Motor neuron (in vitro differentiated cells): ENCODE data around the gene STARD3NL. TPM values are rescaled to one million over a fixed set of nuclear protein-coding genes. Genes with fewer than 3 reads are reported as not detected.
"Not testable (repeated sequence)": the region's sequence is repeated elsewhere in the genome, so short reads cannot be mapped to it uniquely, and the experiment has no call there.

Source experiments
- ATAC-seq, 8 experiments: fragments of 200-7000 bp; cut with Tn5 transposase; replicated peaks in 6 of 8; 2 replicates each; pipeline ENCODE4 v1.8.0; 2021; ENCODE audit warnings: mild to moderate bottlenecking in 8 of 8, moderate library complexity in 8 of 8
- H3K27ac ChIP-seq, 2 donors: fragments of 250-450 bp; sonication (Bioruptor Pico); 2 replicates each; pipeline ENCODE4 v1.9.0; 2021; ENCODE audit warnings: antibody characterized with exemption in 2 of 2, mild to moderate bottlenecking in 2 of 2, moderate library complexity in 1 of 2
- H3K4me1 ChIP-seq, 2 donors: fragments of 250-450 bp; sonication (Bioruptor Pico); replicated peaks in 1 of 2; 2 replicates each; pipeline ENCODE4 v1.6.1; 2021; ENCODE audit warnings: antibody characterized with exemption in 2 of 2, mild to moderate bottlenecking in 2 of 2, moderate library complexity in 1 of 2
- H3K4me3 ChIP-seq, 5 donors: fragments of 250-450 bp; sonication (Bioruptor Pico); 2 replicates each; pipeline ENCODE4 v1.9.0; 2021; ENCODE audit warnings: antibody characterized with exemption in 5 of 5, mild to moderate bottlenecking in 5 of 5, moderate library complexity in 4 of 5
- WGBS, 10 experiments: fragments of 450-650 bp; shearing (Covaris generic); methylation state at CpG; one replicate each; pipeline ENCODE4 v1.0.0; 2022; 5-methylcytosine and 5-hydroxymethylcytosine counted together
- in situ Hi-C, 9 experiments: fragments of 400-800 bp; cut with MboI; loops; one replicate each; pipeline ENCODE4 v1.15.0; 2021; ENCODE audit warnings: low sequenced_read_pairs in 9 of 9, low pct_unique_long_range_greater_than_20kb in 2 of 9; ENCODE audit not compliant: unreplicated experiment in 9 of 9
- total RNA-seq, 8 experiments: library from RNA; unstranded; fragments of 300-600 nt; gene quantifications; 2 replicates each; pipeline versions ENCODE4 v1.2.3 to v1.2.4, GENCODE V29; 2022

STARD3NL gene
- total RNA-seq, 8 experiments from 2014 or later: 35.7 to 158 (median 108) TPM

DNA sequence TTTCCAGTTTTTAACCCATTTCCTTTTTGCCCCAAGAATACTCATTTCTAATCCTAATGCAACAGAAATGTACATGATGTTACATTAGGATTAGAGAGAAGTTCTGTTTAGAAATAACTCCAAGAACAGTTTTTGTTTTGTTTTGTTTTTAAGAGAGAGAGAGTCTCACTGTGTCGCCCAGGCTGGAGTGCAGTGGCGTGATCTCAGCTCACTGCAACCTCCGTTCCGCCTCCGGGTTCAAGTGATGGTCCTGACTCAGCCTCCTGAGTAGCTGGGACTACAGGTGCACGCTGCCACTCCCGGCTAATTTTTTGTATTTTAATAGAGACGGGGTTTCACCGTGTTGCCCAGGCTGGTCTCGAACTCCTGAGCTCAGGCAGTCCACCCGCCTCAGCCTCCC, 56.7 kb downstream of the STARD3NL start:
- in situ Hi-C loops, H3K4me3 ChIP-seq, ATAC-seq, H3K27ac ChIP-seq, H3K4me1 ChIP-seq: not testable (repeated sequence)
- whole genome bisulfite sequencing, 10 experiments: 74 to 100% (median 96%) methylated on average over 1 to 11 of the region's 11 CpGs; no CpG with 5 or more reads in 2 of the 10 experiments

DNA sequence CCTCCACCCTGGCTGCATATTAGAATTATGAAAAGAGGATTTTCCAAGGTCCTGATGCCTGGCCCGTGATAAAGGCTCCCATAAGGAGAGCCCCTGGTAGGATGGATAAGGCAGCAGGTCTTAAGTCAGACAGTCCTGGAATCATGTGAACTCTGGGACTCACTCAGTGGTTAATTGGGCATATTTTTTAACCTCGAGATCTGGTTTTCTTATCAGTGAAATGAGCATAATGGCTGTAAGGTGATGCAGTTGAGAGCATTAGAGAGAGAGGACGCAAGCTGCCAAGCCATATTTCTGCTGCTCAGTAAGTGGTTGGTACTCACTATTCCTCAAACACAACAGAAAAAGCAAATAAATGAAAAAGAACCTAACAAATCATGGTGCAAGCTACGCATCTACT, 57.6 kb downstream of the STARD3NL start:
- in situ Hi-C loops: no loop called here
- no peak for ATAC-seq
- no peaks in the 10 kb centered on the region for H3K4me1 ChIP-seq
- 0 to 100% (median 86%) methylated on average over 1 to 4 of the region's 4 CpGs for WGBS, 10 experiments
- no peak overlapping the region for H3K4me3 ChIP-seq
- no peak overlapping the region for H3K27ac ChIP-seq

DNA sequence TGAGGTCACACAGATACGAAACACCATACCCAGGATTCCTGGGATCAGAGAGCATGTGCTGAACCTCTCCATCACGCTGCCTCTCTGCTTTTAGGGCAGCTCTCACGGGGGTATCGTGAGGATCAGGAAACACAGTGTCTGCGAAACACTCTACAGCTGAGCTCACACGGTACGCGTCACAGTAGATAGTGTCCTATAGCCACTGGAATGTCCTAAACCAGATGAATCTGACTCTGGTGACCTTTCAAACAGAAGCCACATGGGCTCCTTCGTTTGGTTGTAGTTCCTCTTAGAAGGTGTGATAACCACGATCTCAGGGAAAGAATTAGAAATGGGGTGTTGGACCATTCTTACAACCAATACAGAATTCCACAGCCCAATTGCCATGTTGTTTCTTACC, 61.1 kb downstream of the STARD3NL start:
- H3K27ac ChIP-seq, in situ Hi-C loops, ATAC-seq, H3K4me3 ChIP-seq, H3K4me1 ChIP-seq: not testable (repeated sequence)
- WGBS, 10 experiments: 81% methylated on average over 3 of the region's 10 CpGs; no CpG with 5 or more reads in 9 of the 10 experiments

DNA sequence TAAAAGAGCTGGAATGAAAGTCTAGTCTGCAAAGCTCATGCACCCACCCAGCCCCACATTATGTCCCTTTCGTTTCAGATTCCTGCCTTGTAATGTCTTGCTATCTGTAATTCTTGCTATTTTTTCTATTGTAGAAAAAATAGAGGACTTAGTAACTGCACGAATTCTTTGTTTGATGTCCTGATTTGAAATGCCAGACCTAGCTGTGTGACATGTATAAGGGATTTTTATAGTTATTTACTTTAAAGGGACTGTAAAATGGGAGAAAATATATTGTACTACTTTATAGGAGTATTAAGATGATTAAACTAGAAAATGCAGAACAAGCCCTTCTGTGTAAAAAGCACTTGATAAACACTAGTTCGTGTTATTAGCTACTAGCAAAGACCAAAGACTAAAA, 63.0 kb downstream of the STARD3NL start:
- ATAC-seq: no peak
- Histone ChIP-seq H3K4me1 (no peaks in the 10 kb centered on the region), H3K4me3 (no peak overlapping the region), H3K27ac (no peak overlapping the region)
- in situ Hi-C loops: no loop called here
- 0 to 100% (median 79%) methylated on average over 1 to 3 of the region's 3 CpGs; no CpG with 5 or more reads in 1 of the 10 experiments for WGBS, 10 experiments

DNA sequence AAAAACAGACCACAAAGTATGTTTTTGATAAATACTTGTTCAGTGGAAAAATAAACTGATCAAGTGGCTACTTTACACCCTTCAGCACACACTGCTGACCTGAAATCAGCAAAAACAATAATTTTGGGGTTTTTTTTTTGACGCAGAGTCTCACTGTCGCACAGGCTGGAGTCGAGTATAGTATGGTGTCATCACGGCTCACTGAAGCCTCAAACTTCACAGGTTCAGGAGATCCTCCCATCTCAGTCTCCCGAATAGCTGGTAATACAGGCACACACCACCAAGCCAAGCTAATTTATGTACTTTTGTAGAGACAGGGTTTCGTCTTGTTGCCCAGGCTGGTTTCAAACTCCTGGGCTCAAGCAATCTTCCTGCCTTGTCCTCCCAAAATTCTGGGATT, 64.8 kb downstream of the STARD3NL start:
- ATAC-seq: no peak
- WGBS, 10 experiments: 33 to 100% (median 85%) methylated on average over 1 to 5 of the region's 6 CpGs; no CpG with 5 or more reads in 1 of the 10 experiments
- in situ Hi-C loops: no loop called here

DNA sequence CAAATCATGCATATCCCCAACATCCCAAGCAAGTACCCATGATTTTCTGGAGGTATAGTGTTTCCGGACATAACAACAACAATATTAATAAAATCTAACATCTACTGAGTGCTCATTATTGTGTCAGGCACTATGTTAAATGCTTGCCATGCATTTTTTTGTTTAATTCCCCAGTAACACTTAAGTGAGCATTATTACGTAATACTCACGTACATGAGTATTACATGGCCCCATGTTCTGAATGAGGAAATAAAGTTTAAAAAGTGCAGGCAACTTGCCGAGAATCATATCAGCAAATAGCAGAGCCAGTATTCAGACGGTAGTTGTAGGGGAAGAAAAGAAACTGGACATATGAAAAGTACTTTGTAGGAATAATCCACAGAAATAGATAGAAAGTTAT, 65.3 kb downstream of the STARD3NL start:
- ATAC-seq, in situ Hi-C loops, H3K4me3 ChIP-seq, H3K4me1 ChIP-seq, H3K27ac ChIP-seq: not testable (repeated sequence)
- WGBS, 10 experiments: 48 to 100% (median 87%) methylated on average over 2 to 5 of the region's 5 CpGs

More for the DNA sequence above, 64.8 kb downstream of the STARD3NL start:
- Histone ChIP-seq H3K4me3 (no peak overlapping the region), H3K4me1 (no peaks in the 10 kb centered on the region), H3K27ac (no peak overlapping the region)

DNA sequence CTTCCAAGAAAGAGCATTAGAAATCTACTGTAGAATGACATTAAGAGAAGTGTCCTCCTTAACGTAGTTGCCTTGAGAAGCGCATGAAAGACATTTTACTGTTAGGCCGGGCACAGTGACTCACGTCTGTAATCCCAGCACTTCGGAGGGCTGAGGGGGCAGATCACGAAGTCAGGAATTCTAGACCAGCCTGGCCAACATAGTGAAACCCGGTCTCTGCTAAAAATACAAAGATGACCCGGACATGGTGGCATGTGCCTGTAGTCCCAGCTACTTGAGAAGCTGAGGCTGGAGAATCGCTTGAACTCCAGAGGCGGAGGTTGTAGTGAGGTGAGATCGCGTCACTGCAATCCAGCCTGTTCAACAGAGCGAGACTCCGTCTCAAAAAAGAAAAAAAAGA, 66.5 kb downstream of the STARD3NL start:
- no peaks in the 10 kb centered on the region for H3K4me1 ChIP-seq
- in situ Hi-C loops: no loop called here
- 37 to 100% (median 82%) methylated on average over 2 to 12 of the region's 14 CpGs; no CpG with 5 or more reads in 2 of the 10 experiments for WGBS, 10 experiments
- H3K4me3 ChIP-seq: no peak overlapping the region
- ATAC-seq: no peak
- no peak overlapping the region for H3K27ac ChIP-seq

DNA sequence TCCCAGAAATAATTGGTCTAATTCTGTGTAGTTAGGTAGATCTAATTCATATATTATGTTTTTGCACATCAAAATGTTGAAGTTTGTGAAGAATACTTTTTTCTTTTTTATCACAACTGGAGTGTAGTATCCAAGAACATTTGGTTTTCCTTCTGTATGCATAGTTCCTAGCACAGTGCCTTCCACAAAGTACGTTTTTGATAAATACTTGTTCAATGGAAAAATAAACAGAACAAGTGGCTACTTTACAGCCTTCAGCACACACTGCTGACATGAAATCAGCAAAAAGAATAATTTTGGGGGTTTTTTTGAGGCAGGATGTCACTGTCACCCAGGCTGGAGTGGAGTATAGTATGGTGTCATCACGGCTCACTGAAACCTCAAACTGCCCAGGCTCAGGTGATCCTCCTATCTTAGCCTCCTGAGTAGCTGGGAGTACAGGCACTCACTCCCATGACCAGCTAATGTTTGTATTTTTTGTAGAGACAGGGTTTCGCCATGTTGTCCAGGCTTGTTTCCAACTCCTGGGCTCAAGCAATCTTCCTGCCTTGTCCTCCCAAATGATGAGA, 67.4 kb downstream of the STARD3NL start:
- Histone ChIP-seq H3K4me3 (no peak overlapping the region), H3K27ac (no peak overlapping the region), H3K4me1 (no peaks in the 10 kb centered on the region)
- no peak for ATAC-seq
- 29 to 100% (median 67%) methylated on average over 1 to 3 of the region's 3 CpGs; no CpG with 5 or more reads in 2 of the 10 experiments for WGBS, 10 experiments
- in situ Hi-C loops: no loop called here

DNA sequence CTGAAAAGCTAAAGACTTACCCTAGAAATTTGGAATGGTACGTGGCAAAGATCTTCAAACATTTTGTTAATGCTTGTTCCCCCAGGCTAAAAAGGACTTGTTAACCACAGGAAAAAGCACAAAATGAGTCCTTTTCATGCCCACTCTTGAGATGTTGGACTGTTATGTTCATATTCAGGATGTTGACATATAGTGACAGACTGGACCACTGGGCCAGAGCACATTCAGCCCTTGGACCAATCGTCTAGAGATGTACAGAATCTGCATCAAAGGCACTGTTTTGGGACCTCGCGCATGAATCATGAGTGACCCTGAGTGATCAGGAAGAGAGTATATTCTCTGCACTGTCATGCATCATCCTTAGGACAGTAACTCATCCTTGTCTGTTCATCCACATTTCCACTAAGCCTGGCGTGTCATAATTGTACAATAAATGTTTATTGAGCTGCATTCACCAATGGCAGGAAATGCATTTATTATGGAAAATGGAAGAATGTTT, 70.1 kb downstream of the STARD3NL start:
- Histone ChIP-seq H3K27ac (no peak overlapping the region), H3K4me1 (no peaks in the 10 kb centered on the region), H3K4me3 (no peak overlapping the region)
- ATAC-seq: no peak
- in situ Hi-C loops: no loop called here
- WGBS, 10 experiments: 50 to 100% (median 71%) methylated on average over 1 to 5 of the region's 5 CpGs; no CpG with 5 or more reads in 2 of the 10 experiments

DNA sequence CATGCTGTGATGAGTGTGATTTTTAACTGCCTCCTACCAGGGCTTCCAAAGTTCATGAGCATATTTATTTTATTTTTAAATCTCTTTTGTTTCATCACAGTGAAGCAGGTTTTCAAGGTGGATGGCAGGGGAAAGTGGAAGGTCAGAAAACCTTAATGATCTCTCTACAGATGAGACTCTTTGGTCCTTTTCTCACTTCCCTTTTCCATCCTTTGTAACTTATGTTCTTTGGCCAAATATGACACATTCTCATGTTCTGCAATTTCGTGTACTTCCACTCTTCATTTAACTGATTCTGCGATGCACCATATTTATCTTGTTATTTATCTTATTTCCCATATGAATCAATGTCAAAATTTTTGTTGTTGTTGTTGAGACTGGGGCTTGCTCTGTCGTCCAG, 71.8 kb downstream of the STARD3NL start:
- in situ Hi-C loops: not testable (repeated sequence)
- 0 to 100% (median 62%) methylated on average over 1 to 3 of the region's 3 CpGs; no CpG with 5 or more reads in 2 of the 10 experiments for WGBS, 10 experiments

DNA sequence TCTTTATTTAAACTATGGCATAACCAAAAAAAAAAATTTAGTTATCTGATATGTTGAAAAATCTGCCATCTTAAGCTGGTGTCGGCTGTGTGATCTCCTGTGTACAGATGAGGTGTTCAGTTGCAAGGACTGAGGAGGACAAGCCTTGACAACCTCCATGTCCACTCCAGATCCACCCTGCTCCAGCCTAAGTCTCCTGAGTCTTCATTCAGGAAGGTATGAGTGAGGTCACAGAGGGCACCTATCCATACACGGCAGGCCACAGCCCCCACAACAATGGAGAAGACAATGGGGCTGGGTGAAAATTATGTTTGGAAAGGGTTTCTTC, 79.3 kb downstream of the STARD3NL start:
- no peak overlapping the region for H3K4me3 ChIP-seq
- in situ Hi-C loops: no loop called here
- H3K27ac ChIP-seq: no peak overlapping the region
- H3K4me1 ChIP-seq: peaks cover 0 to 4% of the 10 kb centered on the region in 2 donors
- WGBS, 10 experiments: 0 to 100% (median 71%) methylated on average over 1 to 2 of the region's 2 CpGs; no CpG with 5 or more reads in 4 of the 10 experiments
- ATAC-seq: no peak

More for the DNA sequence above, 71.8 kb downstream of the STARD3NL start:
- ATAC-seq, H3K4me1 ChIP-seq, H3K27ac ChIP-seq, H3K4me3 ChIP-seq: not testable (repeated sequence)

DNA sequence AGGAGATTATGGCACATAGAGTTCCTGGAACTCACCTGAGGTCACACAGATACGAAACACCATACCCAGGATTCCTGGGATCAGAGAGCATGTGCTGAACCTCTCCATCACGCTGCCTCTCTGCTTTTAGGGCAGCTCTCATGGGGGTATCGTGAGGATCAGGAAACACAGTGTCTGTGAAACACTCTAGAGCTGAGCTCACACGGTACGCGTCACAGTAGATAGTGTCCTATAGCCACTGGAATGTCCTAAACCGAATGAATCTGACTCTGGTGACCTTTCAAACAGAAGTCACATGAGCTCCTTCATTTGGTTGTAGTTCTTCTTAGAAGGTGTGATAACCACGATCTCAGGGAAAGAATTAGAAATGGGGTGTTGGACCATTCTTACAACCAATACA, 81.1 kb downstream of the STARD3NL start:
- H3K27ac ChIP-seq, ATAC-seq, in situ Hi-C loops, H3K4me1 ChIP-seq, H3K4me3 ChIP-seq: not testable (repeated sequence)
- 33 to 100% (median 100%) methylated on average over 1 of the region's 8 CpGs; no CpG with 5 or more reads in 7 of the 10 experiments for WGBS, 10 experiments

DNA sequence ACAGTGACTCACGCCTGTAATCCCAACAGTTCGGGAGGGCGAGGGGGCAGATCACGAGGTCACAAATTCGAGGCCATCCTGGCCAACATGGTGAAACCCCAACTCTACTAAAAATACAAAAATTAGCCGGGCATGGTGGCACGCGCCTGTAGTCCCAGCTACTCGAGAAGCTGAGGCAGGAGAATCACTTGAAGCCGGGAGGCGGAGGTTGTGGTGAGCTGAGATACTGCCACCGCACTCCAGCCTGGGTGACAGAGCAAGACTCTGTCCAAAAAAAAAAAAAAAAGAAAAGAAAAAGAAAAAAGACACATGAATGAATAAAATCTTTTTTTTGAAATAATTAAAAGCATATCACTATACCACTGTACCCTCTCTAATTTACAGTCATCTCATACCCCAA, 83.6 kb downstream of the STARD3NL start:
- in situ Hi-C loops: not testable (repeated sequence)
- 56 to 93% (median 82%) methylated on average over 5 to 12 of the region's 12 CpGs; no CpG with 5 or more reads in 3 of the 10 experiments for WGBS, 10 experiments

DNA sequence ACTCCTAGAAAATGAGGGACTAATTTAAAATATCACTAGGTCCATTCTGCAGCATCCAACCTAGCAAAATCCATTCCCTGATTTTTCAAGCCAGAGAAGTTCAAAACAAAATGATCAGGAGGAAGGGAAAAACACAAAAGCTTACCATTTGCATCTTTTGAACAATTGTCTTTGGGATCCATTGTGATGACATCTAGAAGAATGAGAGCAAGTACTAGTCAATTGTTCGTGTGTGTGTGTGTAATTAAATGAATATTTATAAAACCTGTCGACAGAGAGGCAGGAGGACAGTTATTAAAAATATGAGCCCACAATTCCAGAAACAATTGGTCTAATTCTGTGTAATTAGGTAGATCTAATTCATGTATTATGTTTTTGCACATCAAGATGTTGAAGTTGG, 84.0 kb downstream of the STARD3NL start:
- H3K4me3 ChIP-seq, ATAC-seq, H3K4me1 ChIP-seq, H3K27ac ChIP-seq, in situ Hi-C loops: not testable (repeated sequence)
- 0 to 50% (median 21%) methylated on average over 1 to 2 of the region's 2 CpGs; no CpG with 5 or more reads in 2 of the 10 experiments for WGBS, 10 experiments

More for the DNA sequence above, 83.6 kb downstream of the STARD3NL start:
- H3K4me1 ChIP-seq, ATAC-seq, H3K27ac ChIP-seq, H3K4me3 ChIP-seq: not testable (repeated sequence)
